Vagina (tissue), 2 donors: ENCODE data around the gene CPT1B. TPM values are rescaled to one million over a fixed set of nuclear protein-coding genes. Genes with fewer than 3 reads are reported as not detected.

ENCODE experiments used
- DNase-seq, 2 donors: peaks; one replicate each; pipeline ENCODE4 v3.0.0-alpha.2; 2017; ENCODE audit errors: extremely low spot score in 2 of 2
- H3K27ac ChIP-seq: fragments of 200-600 bp; sonication (generic); one replicate; pipeline ENCODE4 v1.5.1; 2019
- H3K27me3 ChIP-seq: fragments of 200-600 bp; sonication (generic); one replicate; pipeline ENCODE4 v1.5.1; 2019
- H3K36me3 ChIP-seq, 2 donors: fragments of 200-600 bp; sonication (generic); one replicate each; pipeline ENCODE4 v1.5.1; 2017 to 2019
- H3K4me1 ChIP-seq: fragments of 200-600 bp; sonication (generic); one replicate; pipeline ENCODE4 v1.5.1; 2019
- H3K4me3 ChIP-seq, 2 donors: fragments of 200-600 bp; sonication (generic); 1 replicate in 1 of 2; 2 replicates in 1 of 2; pipeline ENCODE4 v1.5.1; 2016 to 2019
- H3K9me3 ChIP-seq: fragments of 200-600 bp; sonication (generic); one replicate; pipeline ENCODE4 v1.5.1; 2019
- POLR2A ChIP-seq, 2 donors: fragments of 450-650 bp; IDR thresholded peaks; one replicate each; pipeline ENCODE4 v1.6.1; 2017; ENCODE audit warnings: antibody characterized with exemption in 2 of 2, mild to moderate bottlenecking in 2 of 2, moderate library complexity in 2 of 2
- POLR2AphosphoS5 ChIP-seq, 2 donors: sonication (generic); formaldehyde crosslinking; IDR thresholded peaks; one replicate each; pipeline ENCODE4 v1.9.0; 2017; ENCODE audit warnings: antibody characterized with exemption in 2 of 2, mild to moderate bottlenecking in 2 of 2, low read depth in 1 of 2; ENCODE audit not compliant: insufficient read depth in 1 of 2
- intact Hi-C: fragments of 100-400 bp; cut with DNase I; formaldehyde crosslinking; loops from one replicate; pipeline ENCODE4 v1.15.1; 2023
- total RNA-seq: library from RNA; depleted of rRNA; stranded (reverse); fragments of >200 nt; gene quantifications from one replicate; pipeline ENCODE4 v1.2.3, GENCODE V29; 2016
- TF ChIP-seq, protein P1 (sequence below), 3 experiments: fragments of 450-650 bp in 2 of 3; fragments of 200-600 bp in 1 of 3; sonication (generic) in 1 of 3; IDR thresholded peaks; one replicate each; pipeline ENCODE4 v1.5.1; 2017 to 2019; ENCODE audit warnings: antibody characterized with exemption in 3 of 3, mild to moderate bottlenecking in 2 of 3, moderate library complexity in 2 of 3

The CPT1B gene
- total RNA-seq, 1 donor from 2014 or later: 29.2 TPM

DNA sequence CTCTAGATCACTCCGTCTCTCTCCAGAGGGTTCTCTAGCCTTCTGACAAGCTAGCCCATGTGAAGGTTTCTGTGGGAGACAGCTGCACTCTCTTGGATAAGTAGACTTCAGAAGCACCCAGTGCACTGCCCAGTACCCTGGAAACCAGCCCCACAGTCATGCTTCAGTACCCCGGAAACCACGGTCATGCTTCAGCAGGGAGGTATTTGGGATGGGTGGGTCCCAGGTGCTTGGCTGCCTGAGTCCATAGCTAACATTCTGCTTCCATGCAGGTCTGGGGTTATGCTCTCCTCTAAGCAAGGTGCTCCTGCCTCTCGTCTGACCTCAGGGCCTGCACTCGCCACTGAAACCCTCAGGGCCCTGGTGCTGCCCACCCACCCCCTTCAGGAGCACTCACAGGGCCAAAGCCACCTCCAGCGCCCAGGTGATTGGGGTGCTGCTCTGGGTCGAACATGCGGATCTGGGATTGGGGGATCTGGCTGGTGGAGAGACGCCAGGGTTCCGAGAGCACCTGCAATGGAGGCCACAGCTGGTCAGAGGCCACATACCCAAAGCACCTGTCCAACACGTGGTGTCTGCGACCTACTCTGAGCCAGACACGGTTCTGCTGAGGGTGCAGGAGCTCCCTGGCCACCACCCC lies 8.2 kb downstream of the CPT1B start:
- no peak overlapping the region for H3K27ac ChIP-seq
- intact Hi-C loops: no loop called here
- H3K4me1 ChIP-seq: no peaks in the 10 kb centered on the region
- no peak overlapping the region for H3K4me3 ChIP-seq
- H3K36me3 ChIP-seq: peaks cover 0 to 9% of the 10 kb centered on the region in 2 donors
- no peaks in the 10 kb centered on the region for H3K9me3 ChIP-seq
- DNase-seq: no peak
- no peak for TF ChIP-seq POLR2A (IDR thresholded peaks at IDR 0.05)
- TF ChIP-seq POLR2AphosphoS5 (IDR thresholded peaks at IDR 0.05; ENCODE audit: insufficient read depth in 1 of 2, low read depth in 1 of 2): no peak
- TF ChIP-seq, protein P1, sequence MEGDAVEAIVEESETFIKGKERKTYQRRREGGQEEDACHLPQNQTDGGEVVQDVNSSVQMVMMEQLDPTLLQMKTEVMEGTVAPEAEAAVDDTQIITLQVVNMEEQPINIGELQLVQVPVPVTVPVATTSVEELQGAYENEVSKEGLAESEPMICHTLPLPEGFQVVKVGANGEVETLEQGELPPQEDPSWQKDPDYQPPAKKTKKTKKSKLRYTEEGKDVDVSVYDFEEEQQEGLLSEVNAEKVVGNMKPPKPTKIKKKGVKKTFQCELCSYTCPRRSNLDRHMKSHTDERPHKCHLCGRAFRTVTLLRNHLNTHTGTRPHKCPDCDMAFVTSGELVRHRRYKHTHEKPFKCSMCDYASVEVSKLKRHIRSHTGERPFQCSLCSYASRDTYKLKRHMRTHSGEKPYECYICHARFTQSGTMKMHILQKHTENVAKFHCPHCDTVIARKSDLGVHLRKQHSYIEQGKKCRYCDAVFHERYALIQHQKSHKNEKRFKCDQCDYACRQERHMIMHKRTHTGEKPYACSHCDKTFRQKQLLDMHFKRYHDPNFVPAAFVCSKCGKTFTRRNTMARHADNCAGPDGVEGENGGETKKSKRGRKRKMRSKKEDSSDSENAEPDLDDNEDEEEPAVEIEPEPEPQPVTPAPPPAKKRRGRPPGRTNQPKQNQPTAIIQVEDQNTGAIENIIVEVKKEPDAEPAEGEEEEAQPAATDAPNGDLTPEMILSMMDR (IDR thresholded peaks at IDR 0.05): no peak
- no peaks in the 10 kb centered on the region for H3K27me3 ChIP-seq

DNA sequence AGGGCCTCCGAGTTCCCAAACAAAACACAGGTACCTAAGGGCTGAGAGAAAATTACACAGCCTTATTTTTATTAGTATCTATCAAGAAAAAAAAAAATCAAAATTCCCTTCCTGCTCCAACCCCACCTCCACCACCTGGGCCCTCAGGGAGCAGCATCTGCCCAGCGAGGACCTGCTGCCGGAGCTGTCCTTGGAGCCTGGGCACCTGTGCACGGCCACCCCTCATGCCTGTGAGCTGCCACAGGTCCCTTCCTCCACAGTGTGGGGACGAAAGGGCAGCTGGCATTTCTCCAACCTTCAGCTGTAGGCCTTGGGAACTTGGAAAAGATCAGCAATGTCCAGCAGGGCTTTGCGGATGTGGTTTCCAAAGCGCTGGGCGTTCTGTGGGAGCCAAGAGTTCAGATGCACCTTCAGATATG lies 9.2 kb downstream of the CPT1B start:
- TF ChIP-seq POLR2A (IDR thresholded peaks at IDR 0.05): no peak
- no peak for TF ChIP-seq POLR2AphosphoS5 (IDR thresholded peaks at IDR 0.05; ENCODE audit: insufficient read depth in 1 of 2, low read depth in 1 of 2)
- TF ChIP-seq, protein P1 (IDR thresholded peaks at IDR 0.05): no peak
- peak in 1 of 2 donors; percentile 70 for DNase-seq
- H3K36me3 ChIP-seq: peaks cover 0 to 9% of the 10 kb centered on the region in 2 donors
- no peaks in the 10 kb centered on the region for H3K9me3 ChIP-seq
- H3K4me3 ChIP-seq: no peak overlapping the region
- intact Hi-C loops: no loop called here
- H3K27me3 ChIP-seq: no peaks in the 10 kb centered on the region
- peaks cover under 1% of the 10 kb centered on the region for H3K4me1 ChIP-seq
- no peak overlapping the region for H3K27ac ChIP-seq

DNA sequence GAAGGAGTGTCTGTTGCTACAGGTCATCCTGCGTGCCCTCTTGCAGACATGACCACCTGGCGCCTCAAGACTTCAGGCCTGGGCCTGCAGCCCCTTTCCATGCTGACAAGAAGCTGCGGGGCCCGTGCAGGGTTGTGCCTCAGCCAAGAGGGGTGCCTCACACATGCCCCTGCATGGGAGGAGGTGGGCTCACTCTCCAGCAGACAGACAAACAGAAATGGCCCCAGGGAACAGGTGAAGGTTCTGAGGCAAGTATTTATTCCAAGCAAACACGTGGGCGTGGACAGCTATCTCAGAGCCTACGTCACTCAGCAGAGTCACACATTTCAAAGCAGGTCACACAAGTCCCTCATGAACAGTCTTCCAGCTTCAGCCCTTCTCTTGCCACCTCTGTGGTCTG lies 9.6 kb downstream of the CPT1B start:
- no peak for DNase-seq
- H3K27ac ChIP-seq: no peak overlapping the region
- peaks cover 0 to 9% of the 10 kb centered on the region in 2 donors for H3K36me3 ChIP-seq
- intact Hi-C loops: no loop called here
- TF ChIP-seq POLR2A (IDR thresholded peaks at IDR 0.05) (no peak), POLR2AphosphoS5 (IDR thresholded peaks at IDR 0.05; ENCODE audit: insufficient read depth in 1 of 2, low read depth in 1 of 2) (no peak)
- TF ChIP-seq, protein P1 (IDR thresholded peaks at IDR 0.05): no peak
- no peaks in the 10 kb centered on the region for H3K9me3 ChIP-seq
- H3K4me1 ChIP-seq: peaks cover 5% of the 10 kb centered on the region
- no peaks in the 10 kb centered on the region for H3K27me3 ChIP-seq
- no peak overlapping the region for H3K4me3 ChIP-seq

DNA sequence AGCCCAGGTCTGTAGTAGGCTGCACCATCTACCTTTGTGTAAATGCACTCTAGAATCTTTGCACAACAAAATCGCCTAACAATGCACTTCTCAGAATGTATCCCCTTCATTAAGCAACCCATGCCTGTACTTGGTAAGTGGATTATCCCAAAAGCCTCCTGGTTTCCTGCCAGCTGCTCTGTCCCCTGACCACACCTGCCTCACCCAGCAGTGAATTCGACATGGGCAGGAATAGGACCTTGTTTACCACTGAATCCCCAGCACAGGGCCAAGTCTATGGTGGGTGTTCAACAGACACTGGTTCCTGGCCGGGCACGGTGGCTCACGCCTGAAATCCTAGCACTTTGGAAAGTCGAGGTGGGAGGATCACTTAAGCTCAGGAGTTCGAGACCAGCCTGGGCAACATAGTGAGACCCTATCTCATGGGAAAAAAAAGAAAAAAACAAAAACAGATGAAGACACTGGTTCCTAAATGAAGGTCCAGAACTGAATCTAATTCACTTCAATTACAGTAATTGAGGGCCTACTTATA lies 10.4 kb downstream of the CPT1B start:
- peaks cover 13% of the 10 kb centered on the region for H3K4me1 ChIP-seq
- H3K9me3 ChIP-seq: no peaks in the 10 kb centered on the region
- TF ChIP-seq POLR2AphosphoS5 (IDR thresholded peaks at IDR 0.05; ENCODE audit: insufficient read depth in 1 of 2, low read depth in 1 of 2): no peak
- no peak for TF ChIP-seq POLR2A (IDR thresholded peaks at IDR 0.05)
- TF ChIP-seq, protein P1 (IDR thresholded peaks at IDR 0.05): no peak
- H3K27me3 ChIP-seq: no peaks in the 10 kb centered on the region
- H3K36me3 ChIP-seq: peaks cover 0 to 9% of the 10 kb centered on the region in 2 donors
- no peak for DNase-seq
- no peak overlapping the region for H3K4me3 ChIP-seq
- intact Hi-C loops: no loop called here
- H3K27ac ChIP-seq: no peak overlapping the region

DNA sequence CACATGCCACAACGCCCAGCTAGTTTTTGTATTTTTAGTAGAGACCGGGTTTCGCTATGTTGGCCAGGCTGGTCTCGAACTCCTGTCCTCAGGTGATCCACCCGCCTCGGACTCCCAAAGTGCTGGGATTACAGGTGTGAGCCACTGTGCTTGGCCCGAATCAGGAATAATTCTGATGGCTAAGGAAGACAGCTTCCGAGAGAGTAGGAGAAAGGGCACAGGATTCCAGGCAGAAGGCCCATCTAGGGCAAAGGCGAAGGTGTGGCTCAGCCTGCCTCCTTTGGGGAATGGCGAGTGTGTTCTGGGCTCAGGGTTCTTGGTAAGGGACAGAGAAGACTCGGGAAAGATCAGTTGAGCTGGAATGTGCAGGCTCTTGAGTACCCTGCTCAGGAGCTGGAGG lies 13.9 kb downstream of the CPT1B start:
- TF ChIP-seq POLR2AphosphoS5 (IDR thresholded peaks at IDR 0.05; ENCODE audit: insufficient read depth in 1 of 2, low read depth in 1 of 2) (no peak), POLR2A (IDR thresholded peaks at IDR 0.05) (no peak)
- TF ChIP-seq, protein P1 (IDR thresholded peaks at IDR 0.05): no peak
- Histone ChIP-seq H3K36me3 (no peaks in the 10 kb centered on the region), H3K27me3 (no peaks in the 10 kb centered on the region), H3K27ac (no peak overlapping the region), H3K4me3 (no peak overlapping the region), H3K9me3 (no peaks in the 10 kb centered on the region), H3K4me1 (peaks cover 17% of the 10 kb centered on the region)
- intact Hi-C loops: no loop called here
- no peak for DNase-seq
